HK-2 (cell line): Measurements from ENCODE around the gene GAS6.
"Not testable (repeated sequence)": the region's sequence is repeated elsewhere in the genome, so short reads cannot be mapped to it uniquely, and the experiment has no call there.

Source experiments
- DNase-seq: peaks from one replicate; pipeline ENCODE4 v3.0.0-alpha.2; 2018; ENCODE audit not compliant: unreplicated experiment

GAS6 gene

DNA sequence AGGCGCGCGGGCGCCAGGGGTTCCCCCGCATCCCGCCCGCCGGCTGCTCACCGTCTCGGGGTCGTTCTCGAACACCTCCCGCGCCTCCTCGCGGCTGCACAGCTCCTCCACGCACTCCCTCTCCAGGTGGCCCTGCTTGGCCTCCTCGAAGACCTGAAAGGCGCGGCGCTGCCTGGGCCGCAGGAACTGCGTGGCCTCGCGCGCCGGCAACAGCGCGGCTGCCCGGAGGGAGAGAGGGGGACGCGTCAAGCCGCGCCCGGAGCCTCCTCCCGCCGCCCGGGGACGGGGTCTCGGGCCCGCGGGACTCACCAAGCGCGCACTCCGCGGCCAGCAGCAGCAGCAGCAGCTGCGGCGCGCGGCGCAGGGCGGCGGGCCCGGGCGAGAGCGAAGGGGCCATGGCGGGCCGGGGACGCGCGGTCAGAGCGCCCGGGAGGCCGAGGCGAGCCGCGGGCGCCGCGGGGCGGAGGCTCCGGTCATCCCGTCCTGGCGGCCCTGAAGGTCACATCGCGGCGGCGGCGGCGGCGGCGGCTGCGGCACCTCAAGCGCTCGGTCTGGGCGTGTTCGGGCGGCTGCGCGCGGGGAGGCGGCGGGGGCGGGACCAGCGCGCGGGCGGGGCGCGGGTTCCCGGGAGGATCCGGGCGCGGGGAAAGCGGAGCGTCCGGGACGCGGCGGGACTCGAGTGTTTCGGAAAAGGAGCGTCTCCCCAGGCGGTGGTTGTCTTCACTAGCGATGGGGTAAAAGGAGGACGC, at the start of gene GAS6:
GAS6 (minus strand) TSS at position 553 of the 749 bp plus-strand sequence; CDS start at position 397, 156 bp downstream.
- peak; percentile 40 for DNase-seq

DNA sequence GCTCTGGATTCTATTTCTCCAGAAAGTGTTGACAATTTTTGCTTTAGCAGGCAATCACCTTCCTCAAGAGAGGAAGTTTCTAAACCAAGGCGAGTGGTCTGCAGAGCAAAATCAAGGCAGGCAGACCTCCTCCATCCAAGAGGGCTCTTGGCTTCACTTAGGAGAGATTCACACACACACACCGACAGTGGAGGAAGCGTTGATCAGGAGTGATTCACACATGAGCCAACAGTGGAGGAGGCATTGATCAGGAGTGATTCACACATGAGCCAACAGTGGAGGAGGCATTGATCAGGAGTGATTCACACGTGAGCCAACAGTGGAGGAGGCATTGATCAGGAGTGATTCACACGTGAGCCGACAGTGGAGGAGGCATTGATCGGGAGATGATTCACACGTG, 49.5 kb upstream of the GAS6 start:
- DNase-seq = not testable (repeated sequence)

DNA sequence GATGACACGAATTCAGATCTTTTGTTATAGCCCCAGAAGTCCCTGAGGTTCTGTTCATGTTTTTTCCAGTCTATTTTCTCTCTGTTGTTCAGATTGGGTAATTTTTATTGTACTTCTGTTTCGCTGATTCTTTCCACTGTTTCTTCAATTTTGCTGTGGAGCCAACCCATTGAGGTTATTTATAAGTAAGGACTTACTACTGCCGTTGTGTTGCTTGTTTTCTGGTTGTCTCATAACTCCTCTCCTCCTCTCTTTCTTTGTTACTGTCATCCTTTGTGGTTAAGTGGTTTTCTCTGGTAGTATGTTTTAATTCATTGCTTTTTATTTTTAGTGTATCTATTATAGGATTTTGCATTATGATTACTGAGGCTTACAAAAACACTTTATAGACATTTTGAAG, 48.7 kb upstream of the GAS6 start:
- no peak for DNase-seq

DNA sequence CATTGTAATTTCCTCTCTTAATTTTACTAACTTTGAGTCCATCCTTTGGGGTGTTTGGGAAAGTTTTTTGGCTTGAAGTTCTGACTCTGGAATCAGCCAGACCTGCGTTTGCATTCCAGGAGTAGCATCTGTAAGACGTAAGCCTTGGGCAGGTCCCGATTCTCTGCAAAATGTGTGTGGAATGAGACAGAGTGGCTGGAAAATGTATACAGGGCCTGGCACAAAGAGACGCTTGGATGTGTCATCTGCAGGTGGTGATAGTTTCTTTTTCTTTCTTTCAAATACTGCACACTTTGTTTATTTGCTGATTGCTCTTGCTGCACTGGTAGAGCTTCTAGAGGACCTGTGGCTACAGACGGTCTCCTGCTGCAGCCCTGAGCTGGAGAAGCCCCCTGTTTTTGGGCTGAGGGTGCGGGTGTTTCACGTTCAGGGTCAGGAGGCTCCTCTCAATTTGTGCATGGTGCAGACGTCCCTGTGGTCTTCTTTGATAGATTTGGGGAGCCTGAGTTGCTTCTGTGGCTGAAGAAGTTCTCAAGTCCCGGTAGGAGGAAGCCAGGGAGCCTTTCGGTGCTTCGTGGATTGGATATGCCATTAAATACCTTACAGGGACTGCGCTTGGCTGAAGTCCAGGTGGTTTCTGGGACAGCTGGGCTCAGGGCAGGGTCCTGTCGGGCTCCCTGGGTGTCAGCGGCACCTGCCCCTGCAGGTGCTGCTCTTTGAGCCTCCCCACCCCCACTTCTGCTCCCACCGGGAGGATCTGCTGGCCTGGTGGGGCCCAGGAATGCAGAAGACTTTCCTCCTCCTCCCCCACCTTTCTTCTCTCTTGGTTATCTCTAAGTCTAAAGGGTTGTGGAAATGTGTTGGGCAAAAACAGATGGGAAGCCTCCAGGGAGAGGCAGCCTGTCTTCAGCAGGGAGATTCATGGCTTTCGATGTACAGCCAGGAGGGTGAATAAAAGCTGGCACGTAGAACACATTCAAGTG, 44.0 kb upstream of the GAS6 start:
- no peak for DNase-seq

DNA sequence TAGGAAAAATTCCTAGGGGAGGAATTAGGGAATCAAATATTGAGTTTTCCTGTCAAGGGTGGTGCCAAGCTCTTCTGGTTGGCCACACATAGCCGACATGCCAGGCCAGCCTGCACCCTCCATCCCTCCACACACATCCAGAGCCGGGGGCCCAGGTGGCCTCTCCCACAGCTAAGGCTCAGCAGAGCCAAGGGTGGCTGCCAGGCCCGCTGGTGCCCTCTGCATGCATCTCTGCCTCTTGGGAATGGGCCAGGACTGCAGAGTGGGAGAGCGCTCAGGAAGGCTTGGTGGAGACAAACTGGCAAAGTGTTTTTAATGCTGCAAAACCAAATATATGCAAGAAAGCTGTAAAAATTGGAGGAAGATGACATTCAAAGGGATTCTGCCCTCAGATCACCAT, 42.7 kb upstream of the GAS6 start:
- DNase-seq = no peak

DNA sequence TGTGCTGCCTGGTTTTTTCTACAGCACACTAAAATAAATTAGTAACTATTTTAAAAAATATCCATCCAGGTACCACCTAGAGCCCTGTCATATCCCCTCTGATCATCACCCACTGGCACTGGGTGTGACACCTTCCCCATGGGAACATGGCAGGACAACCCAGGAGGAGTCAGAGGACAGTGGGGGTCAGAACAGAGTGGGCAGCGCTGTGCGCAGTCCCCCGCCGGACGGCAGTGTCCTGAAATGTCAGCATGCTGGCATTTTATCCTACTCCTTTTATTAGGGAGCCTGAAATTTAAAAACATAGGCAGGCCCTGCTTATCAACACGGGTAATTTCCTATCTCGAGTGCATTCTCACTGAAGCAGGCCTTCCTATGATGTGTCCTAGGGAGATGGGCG, 42.1 kb upstream of the GAS6 start:
- no peak for DNase-seq

DNA sequence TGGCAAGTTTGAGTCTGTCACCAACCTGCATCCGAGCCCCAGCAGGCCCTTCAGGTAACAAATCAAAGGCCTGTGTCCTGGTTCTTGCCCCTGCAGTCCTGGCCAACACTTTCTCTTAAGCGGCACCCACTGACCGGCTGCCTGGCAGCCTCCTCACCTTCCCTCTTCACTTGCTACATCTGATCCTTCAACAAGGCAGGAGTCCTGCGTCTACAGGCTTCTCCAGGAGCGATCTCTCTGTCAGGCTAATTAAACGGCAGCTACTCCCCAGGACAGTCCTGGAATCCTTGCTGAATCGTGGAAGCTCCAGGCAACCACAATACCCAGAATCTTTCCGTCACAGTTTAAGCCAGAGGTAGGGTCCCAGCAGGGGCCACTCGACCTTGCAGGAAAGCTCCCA, 41.1 kb upstream of the GAS6 start:
- DNase-seq = no peak

DNA sequence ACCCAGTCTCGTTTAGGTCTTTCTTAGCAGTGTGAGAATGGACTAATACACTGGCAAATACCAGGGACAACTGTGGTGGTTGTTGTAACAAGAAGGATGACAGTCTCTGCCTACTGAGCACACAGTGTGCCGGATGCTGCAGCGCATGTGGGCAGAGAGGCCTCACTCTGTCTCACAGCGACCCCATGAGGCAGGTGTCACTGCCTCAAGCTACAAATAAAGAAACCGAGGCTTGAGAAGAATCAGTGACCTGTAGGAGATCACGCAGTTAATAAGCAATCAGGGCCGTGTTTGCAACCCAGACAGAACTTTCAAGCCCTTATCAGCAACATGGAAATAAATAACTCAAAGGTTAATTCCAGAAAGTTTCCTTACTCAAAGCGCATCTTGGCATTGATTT, 40.5 kb upstream of the GAS6 start:
- no peak for DNase-seq

DNA sequence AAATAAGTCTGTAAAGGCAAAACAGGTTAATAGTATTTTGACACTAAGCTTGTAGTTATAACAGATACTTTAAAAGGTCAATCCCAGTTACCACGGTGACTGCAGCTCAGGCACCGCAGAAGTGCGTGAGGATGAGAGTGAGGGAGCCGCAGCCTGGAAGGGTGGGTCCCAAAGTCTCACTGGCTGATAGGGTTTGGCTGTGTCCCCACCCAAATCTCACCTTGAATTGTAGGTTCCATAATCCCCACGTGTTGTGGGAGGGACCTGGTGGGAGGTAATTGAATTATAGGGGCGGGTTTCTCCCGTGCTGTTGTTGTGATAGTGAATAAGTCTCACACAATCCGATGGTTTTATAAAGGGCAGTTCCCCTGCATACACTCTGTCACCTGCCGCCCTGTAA, 40.0 kb upstream of the GAS6 start:
- no peak for DNase-seq

DNA sequence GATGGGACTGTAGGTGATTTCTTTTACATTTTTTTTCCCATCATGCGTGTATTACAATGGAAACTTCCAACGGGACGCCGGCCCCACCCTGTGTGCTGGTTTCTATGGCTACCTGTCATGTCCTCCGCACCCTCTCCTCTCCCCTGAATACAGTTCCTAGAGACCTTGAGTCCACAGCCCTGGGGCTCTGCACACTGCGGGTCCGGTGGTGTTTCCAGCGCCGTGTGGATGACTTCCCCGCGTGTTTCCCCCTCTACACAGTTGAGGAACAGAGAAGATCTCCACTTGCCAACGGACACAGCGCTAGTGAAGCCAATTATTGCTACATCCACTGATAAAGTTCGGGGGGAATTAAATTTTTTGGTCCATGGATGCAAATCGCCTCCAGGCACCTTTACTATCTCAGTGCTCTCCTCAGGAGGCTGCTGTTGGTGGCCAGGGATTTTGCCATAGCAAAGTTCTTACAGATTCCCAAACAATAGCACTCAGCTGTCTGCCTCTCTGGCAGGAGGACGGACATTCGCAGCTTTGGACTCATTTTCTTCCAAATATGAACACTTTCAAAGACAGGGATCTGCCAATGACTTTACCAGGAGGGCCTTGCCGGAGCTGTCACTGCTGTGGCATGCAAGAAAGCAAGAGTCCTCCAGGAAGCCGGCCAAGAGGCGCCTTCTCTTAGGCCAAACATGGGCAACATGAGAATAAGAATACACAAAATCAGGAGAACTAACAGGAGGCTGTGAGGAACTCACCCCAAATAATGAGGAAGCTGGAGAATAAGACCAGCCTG, 39.3 kb upstream of the GAS6 start:
- DNase-seq = no peak

DNA sequence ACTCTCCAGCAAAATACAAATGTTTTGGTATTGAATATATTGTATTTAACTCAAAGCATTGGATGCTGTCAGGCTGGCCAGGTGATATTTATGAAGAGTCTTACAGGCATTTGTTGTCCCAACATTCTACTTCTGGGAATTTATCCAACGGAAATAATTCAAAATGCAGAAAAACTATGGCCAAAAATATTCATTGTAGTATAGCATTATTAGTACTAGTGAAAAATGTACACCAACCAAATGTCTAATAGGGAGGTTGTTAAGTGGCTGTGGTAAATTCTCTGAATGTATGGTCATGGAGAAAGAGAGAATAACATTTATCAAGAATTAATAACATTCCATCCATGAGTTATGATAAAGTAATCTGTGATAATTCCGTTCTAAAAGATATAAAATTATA, 38.6 kb upstream of the GAS6 start:
- no peak for DNase-seq

DNA sequence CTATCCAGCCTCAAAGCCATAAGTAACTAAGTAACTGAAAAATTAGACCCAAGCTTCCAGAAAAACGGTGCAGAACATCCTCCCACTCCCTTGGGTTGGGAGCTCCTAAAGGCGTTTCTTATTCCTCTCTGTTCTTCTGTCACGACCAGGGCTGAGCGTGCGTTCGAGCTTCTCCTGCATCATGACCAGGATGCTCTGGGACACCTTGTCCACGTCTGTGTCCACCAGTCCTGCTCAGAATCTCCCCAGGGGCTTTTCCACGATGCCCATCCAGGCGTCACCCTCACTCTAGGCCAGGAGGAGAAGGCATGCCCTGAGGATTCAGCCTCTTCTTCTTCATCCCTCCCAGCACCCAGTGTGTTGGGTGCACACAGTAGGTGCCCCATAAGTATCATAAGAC, 37.8 kb upstream of the GAS6 start:
- no peak for DNase-seq

DNA sequence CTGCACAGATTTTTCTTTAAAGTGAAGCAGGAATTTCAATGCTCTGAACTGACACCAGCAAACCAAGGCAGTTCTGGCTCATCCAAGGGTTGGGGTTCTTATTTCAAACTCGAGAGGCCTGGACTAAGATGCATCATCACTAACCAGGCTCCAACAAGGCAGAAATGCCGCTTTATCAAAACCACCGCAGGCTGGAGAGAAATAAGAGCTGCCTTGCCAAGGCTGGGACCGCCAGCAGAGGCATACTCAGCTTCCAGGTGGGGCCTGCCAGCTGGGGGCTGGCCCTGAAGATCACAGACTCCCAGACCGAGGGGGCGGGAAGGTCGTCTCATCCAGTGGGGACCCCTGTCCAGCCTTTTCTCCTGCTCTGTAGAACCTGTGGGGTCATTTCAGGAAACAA, 37.4 kb upstream of the GAS6 start:
- no peak for DNase-seq

DNA sequence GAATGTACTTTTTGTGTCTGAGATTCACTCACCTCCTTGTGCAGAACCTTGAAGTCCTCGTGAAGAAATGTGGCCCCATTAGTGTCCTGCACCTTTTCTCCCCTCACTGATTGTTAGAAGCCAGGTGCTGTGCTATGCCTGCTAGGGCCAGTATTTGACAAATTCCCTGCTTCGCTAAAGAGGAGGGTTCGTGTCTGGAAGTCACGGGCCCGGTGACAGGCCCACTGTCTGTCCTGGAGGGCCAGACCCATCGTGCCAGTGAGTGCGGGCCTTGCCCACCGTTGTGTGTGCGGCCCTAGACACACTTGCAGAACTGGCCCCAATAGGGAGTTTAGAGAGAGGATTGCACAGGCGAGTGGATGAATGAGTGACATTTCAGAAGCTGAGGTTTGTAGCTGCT, 36.8 kb upstream of the GAS6 start:
- DNase-seq = no peak

DNA sequence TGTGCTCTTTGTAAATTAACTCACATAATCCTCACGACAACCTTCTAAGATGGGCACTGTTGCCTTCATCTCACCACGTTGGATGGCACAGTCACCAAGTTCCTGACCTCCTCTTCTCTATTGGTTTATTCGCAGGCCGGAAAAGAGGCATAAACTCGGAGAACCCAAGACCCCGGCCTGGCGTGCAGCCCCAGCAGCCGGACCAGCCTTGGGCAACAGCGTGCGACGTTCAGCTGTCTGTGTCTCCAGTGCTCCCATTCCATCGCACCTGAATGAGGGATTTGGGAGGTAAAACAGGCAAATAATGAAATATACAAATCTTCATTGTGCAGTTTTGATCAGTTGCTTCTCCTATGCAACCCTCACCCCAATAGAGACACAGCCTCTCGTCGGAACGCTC, 34.5 kb upstream of the GAS6 start:
- no peak for DNase-seq

DNA sequence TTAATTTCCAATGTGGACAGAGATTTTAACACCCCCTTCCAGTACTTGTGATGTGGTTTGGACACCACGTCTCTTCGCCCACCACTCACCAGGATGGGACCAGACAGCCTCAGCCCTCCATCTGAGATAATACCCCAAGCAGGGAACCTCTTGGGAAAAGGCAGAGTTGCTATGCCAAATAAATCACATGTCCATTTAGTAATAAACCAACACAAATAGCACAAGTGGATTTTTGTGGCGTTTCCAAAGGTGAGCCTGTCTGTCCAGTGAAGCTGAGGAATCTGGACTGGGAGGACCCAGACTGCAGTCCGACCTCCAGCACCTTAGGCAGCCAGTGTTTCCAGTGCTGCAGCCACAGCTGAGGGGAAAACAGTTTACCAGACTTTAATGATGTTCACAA, 34.1 kb upstream of the GAS6 start:
- no peak for DNase-seq

DNA sequence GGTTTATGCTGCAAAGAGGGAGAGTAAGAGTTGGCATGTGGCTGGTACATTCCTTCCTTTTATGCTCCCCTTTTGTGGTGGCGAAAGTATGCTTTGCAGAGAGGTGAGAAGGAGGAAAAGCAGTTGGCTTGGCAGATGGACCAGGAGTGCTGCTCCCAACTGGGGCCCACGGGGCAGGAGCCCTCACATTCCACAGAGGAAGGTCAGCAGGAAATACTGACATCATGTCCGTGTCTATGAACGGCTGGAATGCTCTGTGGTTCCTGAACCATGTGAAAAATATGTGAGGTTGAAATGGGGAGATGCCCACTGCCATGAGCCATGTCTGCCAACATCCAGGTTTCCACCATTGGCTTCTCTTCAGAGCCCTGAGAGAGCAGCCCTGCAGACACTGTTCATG, 33.3 kb upstream of the GAS6 start:
- peak; percentile 85 for DNase-seq

DNA sequence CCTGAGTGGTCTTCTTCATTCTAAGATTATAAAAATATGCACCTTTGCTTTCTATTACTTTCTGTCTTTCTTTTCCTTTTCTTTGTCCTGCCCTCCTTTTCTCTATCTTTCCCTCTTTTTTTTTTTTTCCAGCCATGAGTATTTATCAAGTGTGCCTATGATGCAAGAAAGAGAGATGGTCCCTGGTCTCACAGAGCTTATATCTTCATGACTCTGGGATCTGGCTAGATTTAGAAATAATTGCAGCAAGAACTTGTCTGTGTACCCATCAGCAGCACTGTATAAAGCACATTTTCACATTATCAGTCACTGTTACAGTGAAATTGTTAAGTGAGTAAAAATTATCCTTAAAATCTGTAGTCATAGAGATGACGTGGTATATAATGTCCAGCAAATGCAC, 31.6 kb upstream of the GAS6 start:
- no peak for DNase-seq

DNA sequence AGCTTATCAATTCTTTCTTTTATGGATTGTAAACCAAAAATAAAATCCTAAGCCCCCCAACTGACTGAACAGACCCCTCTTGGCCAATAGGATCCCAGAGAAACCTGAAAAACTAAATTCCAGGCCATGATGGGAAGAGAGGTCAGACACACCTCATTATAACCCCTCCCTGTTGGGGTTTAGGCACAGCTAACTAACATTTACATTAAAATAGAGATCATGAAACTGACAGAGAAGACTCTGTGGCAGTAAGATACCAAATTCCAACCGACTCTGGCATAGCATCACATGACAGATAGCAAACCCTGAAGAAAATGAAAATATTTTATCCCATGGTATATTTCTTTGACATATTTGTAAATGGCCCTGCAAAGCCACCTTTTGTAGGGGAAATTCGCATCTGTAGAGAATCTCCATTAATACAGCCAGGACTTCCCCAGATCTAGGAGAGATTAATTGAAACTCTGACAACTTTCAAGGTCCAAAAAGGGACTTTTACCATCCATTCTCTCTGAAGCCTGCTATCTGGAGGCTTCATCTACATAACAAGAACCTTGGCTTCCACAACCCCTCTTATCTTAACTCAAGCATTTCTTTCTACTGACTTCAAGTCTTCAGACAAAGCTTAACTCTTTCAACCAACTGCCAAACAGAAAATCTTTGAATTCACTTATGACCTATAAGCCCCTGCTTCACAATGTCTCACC, 27.1 kb upstream of the GAS6 start:
- DNase-seq = no peak

DNA sequence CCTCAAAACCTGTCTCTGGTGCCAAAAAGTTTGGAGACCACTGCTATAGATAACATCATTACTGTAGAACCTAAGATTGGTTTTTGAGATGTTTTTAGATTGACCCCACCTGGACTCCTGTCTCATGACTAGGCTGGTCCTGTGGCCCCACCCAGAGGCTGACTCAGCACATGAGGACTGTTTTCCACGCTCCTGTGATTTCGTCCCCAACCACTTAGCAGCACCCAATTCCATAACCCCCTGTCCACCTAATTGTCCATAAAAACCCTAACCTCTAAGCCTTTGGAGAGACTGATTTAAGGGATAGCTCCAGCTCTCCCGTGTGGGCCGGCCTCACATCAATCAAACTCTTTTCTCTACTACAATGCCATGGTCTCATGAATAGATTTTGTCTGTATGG, 25.6 kb upstream of the GAS6 start:
- DNase-seq = no peak

DNA sequence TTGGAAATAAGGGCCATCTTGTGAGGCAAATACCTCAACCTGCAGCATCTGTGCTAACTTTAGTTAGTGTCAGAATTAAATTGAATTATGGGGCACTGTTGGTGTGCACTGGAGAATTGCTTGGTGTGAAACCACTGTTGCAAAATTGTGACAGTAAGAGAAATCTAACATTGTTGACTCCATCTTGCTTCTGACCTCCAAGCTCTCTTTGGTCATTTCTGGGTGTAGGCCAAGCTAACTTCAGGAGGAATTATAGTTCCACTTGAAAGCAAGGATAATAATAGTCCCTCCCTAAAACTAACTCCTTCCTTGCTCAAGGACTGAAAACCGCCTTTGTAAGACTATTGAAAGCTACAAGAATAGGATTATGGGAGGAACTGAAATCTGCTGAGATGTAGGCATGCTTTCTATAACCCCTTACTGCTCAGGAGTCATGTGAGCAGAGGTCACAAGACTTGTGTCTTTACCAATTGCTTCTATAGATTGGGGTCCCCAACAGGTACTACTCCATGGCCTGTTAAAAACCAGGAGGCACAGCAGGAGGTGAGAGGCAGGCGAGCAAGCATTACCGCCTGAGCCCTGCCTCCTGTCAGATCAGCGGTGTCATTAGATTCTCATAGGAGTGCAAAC, 24.9 kb upstream of the GAS6 start:
- no peak for DNase-seq
